HL-60 (cell line): ENCODE measurements around the gene MFAP2.

Experiments used
- CTCF ChIP-seq: IDR thresholded peaks from one replicate; pipeline ENCODE4 v1.5.1; 2011; ENCODE audit warnings: low read length, control low read depth, inconsistent platforms; ENCODE audit not compliant: insufficient read depth
- GABPA ChIP-seq: IDR thresholded peaks from 2 replicates; pipeline ENCODE4 v1.6.1; 2012; ENCODE audit warnings: low read depth
- POLR2AphosphoS5 ChIP-seq: IDR thresholded peaks from 2 replicates; pipeline ENCODE4 v1.6.1; 2012; ENCODE audit warnings: low read depth
- TF ChIP-seq, protein P1 (sequence below): IDR thresholded peaks from 2 replicates; pipeline ENCODE4 v1.6.1; 2012; ENCODE audit warnings: low read depth; ENCODE audit not compliant: insufficient replicate concordance

DNA sequence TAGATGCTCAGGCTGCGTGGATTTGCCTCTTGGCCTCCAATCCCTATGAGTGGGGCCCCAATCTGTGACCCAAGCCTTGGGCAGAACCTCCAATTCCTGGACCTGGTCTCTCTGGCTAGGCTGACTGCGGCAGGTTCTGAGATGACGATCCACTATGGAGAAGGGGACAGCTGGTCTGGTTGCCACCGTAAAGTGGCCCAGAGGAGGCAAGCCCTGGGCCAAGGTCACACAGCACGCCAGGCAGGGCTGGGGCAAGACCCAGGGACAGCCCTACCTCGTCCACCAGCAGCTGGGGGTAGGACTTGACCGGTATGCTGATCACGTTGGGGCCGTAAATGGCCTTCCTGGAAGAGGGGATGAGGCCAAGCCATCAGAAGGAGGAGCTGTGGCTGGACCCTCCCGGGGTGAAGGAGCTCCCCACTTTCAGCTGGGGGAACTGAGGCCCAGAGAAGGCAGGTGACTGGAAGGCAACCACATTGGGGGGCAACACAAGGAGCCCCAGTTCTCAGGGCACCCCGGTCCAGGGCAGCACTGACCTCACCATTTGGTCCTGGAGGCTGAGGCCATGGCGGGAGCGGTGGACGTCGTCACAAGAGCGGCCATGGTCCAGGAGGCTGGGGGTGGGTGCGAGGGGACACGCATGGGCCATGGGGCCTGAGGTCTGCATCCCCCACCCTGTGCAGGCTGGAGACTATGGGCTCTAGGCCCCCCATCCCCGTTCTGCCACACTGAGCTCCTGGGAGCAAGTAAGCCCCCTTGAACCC lies 21.5 kb upstream of the MFAP2 start:
- no peak for TF ChIP-seq CTCF
- TF ChIP-seq POLR2AphosphoS5, result no peak
- TF ChIP-seq, protein P1, sequence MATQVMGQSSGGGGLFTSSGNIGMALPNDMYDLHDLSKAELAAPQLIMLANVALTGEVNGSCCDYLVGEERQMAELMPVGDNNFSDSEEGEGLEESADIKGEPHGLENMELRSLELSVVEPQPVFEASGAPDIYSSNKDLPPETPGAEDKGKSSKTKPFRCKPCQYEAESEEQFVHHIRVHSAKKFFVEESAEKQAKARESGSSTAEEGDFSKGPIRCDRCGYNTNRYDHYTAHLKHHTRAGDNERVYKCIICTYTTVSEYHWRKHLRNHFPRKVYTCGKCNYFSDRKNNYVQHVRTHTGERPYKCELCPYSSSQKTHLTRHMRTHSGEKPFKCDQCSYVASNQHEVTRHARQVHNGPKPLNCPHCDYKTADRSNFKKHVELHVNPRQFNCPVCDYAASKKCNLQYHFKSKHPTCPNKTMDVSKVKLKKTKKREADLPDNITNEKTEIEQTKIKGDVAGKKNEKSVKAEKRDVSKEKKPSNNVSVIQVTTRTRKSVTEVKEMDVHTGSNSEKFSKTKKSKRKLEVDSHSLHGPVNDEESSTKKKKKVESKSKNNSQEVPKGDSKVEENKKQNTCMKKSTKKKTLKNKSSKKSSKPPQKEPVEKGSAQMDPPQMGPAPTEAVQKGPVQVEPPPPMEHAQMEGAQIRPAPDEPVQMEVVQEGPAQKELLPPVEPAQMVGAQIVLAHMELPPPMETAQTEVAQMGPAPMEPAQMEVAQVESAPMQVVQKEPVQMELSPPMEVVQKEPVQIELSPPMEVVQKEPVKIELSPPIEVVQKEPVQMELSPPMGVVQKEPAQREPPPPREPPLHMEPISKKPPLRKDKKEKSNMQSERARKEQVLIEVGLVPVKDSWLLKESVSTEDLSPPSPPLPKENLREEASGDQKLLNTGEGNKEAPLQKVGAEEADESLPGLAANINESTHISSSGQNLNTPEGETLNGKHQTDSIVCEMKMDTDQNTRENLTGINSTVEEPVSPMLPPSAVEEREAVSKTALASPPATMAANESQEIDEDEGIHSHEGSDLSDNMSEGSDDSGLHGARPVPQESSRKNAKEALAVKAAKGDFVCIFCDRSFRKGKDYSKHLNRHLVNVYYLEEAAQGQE, result no peak
- no peak for TF ChIP-seq GABPA
